Astrocyte of the spinal cord (primary cell): ENCODE data around the gene EPS8L3.

Source experiments
- DNase-seq: peaks from one replicate; pipeline ENCODE4 v3.0.0; 2011; ENCODE audit warnings: low read depth, low spot score
- H3K4me3 ChIP-seq: 2 replicates; pipeline ENCODE4 v1.5.1; 2011; ENCODE audit warnings: low read depth, mild to moderate bottlenecking, low read length, moderate library complexity
- CTCF ChIP-seq: IDR thresholded peaks from 2 replicates; pipeline ENCODE4 v1.5.1; 2012; ENCODE audit warnings: low read depth, mild to moderate bottlenecking, low read length, inconsistent platforms
- in situ Hi-C: cut with HindIII; loops from 2 replicates; pipeline ENCODE4 v1.10.0; 2017; ENCODE audit warnings: low sequenced_read_pairs

The EPS8L3 gene

DNA sequence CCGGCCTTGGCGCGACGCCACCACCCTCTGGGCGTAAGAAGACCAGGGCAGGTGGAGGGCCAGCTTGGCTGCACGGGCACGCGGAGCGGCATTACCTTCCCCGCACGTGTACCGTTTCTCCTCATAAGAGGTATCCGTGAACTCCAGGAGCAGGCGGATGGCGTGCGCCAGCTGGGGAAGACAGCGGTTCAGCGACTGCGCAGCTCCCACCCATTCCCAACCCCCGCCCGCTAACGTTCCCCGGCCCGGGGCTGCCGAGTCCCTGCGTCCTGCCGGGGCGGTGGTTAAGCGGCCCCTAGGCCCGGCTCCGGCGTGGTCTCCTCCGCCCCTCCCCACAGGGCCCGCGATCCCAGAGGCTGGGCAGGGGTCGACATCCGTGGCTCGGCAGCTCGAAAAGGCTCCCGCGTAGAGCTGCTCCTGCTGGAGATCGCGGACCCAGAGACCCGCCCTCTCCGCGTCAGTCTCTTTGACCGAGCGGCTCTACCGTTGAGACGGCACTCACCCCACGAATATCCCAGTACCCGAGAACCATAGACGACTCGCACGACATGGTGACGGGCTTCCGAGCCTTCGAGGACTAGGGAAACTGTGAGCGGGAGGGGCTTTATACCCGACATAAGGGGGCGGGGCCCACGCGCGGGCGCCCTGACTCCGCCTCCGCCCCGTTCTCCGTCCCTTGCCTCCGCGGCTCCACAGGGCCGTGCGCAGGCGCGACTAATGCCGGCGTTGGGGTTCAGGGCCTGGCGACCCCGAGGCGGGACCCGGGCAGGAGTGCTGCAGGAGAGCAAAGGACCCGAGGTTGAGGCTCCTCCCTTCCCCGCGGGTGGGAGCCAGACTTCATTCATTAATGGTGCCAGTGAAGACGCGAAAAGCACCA lies 23.7 kb downstream of the EPS8L3 start:
- peak; percentile 62 for DNase-seq
- TF ChIP-seq CTCF = no peak
- in situ Hi-C loops = no loop called here
- H3K4me3 ChIP-seq = peak overlapping the region; percentile 72

- H3K4me3 ChIP-seq = no peak overlapping the region
- in situ Hi-C loops = no loop called here
- DNase-seq = no peak
- TF ChIP-seq CTCF = no peak
Measured at GRCh38 chr1:109733236-109733870, 30.4 kb downstream of the EPS8L3 start.

DNA sequence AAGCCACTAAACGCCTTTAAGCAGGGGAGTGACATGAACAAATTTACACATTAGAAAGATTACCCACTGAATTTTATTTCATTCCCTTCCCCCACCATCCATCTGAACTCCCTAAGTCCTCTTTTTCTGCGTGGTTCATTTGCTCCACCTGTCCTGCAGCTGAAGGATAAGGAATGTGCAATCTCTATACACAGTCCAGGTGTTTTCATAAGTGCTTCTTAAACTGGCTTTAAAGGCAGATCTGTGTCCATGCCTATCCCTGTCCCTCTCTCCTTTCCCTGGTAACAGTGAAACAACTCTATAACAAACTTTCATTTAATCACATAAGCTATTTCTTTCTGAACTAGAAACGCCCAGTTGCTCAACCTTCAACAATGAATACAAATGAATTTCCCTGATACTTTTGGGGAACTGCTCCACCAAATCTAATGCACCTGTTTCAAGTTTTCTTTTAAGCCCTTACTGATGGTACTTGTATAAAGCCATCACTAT lies 31.3 kb downstream of the EPS8L3 start:
- no peak for TF ChIP-seq CTCF
- H3K4me3 ChIP-seq = no peak overlapping the region
- in situ Hi-C loops = no loop called here
- DNase-seq = no peak

DNA sequence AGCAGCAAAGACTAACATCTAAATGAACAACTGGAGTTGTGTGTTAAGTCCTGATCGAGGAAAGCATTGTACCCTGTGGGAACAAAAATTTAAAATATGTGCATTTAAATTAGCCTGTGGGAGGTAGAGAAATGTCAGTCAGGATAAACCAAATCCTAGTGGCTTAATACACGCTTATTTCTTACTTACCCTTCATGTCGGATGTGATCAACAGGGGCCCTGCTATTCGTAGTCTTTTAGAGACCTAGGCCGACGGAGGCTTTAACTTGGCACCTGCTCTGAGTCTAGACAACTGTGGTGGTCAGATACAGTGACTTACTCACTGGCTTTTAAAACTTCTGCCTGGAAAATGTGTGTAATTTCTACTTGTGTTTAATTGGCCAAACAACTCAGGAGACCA lies 33.1 kb downstream of the EPS8L3 start:
- no peak for TF ChIP-seq CTCF
- no peak overlapping the region for H3K4me3 ChIP-seq
- in situ Hi-C loops = no loop called here
- DNase-seq = no peak

GRCh38 chr1:109728870-109729269 lies 34.9 kb downstream of the EPS8L3 start:
- H3K4me3 ChIP-seq = no peak overlapping the region
- in situ Hi-C loops = no loop called here
- no peak for TF ChIP-seq CTCF
- DNase-seq = no peak

- DNase-seq = no peak
- in situ Hi-C loops = no loop called here
- no peak for TF ChIP-seq CTCF
- no peak overlapping the region for H3K4me3 ChIP-seq
Measured at GRCh38 chr1:109726728-109727373, 36.9 kb downstream of the EPS8L3 start.
